ENCODE results near the gene COL12A1. TPM values are rescaled to one million over a fixed set of nuclear protein-coding genes. Genes with fewer than 3 reads are reported as not detected.

Gene COL12A1
- total RNA-seq, 1 donor from 2014 or later: 1.3 TPM

DNA sequence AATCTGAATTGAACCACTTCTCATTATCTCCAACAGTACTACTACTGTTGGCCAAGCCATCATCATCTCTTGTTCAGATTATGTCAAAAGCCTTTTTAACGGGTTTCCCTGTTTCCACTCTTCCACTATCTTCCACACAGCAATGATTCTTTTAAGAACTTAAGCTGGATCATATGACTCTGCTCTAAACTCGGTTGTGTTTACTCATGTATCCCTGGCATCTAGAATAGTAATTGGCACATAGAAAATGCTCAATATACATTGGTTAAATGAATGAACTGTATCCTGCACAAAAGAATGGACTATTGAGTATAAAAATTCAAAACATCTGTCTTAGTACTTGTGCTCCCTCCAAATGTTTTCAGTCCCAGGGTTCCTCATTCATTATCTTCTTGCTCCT, 40.5 kb upstream of the COL12A1 start:
- peaks cover 4% of the 10 kb centered on the region for H3K27me3 Mint-ChIP-seq (ENCODE audit: insufficient read depth, low read depth)
- H3K27ac Mint-ChIP-seq: no peak overlapping the region
- TF ChIP-seq, protein P1, sequence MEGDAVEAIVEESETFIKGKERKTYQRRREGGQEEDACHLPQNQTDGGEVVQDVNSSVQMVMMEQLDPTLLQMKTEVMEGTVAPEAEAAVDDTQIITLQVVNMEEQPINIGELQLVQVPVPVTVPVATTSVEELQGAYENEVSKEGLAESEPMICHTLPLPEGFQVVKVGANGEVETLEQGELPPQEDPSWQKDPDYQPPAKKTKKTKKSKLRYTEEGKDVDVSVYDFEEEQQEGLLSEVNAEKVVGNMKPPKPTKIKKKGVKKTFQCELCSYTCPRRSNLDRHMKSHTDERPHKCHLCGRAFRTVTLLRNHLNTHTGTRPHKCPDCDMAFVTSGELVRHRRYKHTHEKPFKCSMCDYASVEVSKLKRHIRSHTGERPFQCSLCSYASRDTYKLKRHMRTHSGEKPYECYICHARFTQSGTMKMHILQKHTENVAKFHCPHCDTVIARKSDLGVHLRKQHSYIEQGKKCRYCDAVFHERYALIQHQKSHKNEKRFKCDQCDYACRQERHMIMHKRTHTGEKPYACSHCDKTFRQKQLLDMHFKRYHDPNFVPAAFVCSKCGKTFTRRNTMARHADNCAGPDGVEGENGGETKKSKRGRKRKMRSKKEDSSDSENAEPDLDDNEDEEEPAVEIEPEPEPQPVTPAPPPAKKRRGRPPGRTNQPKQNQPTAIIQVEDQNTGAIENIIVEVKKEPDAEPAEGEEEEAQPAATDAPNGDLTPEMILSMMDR (IDR thresholded peaks at IDR 0.05): no peak
- no peak for TF ChIP-seq EZH2phosphoT487 (IDR thresholded peaks at IDR 0.05)
- TF ChIP-seq EZH2 (IDR thresholded peaks at IDR 0.05): no peak

GRCh38 chr6:75244063-75244584, 38.3 kb upstream of the COL12A1 start:
- Histone ChIP-seq H3K4me2 (peak overlapping the region; percentile 82), H3K27me3 (peaks cover 22% of the 10 kb centered on the region), H2AFZ (replicated peaks) (peak overlapping the region; percentile 82), H3K79me2 (ENCODE audit: low read depth) (peaks cover 40% of the 10 kb centered on the region), H3K4me1 (peaks cover 4% of the 10 kb centered on the region), H3K4me3 (peak overlapping the region; percentile 80), H3K9me3 (ENCODE audit: low read depth) (no peaks in the 10 kb centered on the region), H4K20me1 (ENCODE audit: low read depth) (peaks cover 7% of the 10 kb centered on the region), H3K27ac (no peak overlapping the region), H3K36me3 (peaks cover 13% of the 10 kb centered on the region), H3K9ac (peak overlapping the region; percentile 44), H3F3A (ENCODE audit: low read depth) (peaks cover 23% of the 10 kb centered on the region)
- peaks cover 14% of the 10 kb centered on the region for H3K36me3 Mint-ChIP-seq
- TF ChIP-seq EZH2 (IDR thresholded peaks at IDR 0.05) (no peak), EZH2phosphoT487 (IDR thresholded peaks at IDR 0.05) (no peak)
- TF ChIP-seq, protein P1 (IDR thresholded peaks at IDR 0.05): no peak
- peaks cover 19% of the 10 kb centered on the region for H3K4me1 Mint-ChIP-seq
- H3K27me3 Mint-ChIP-seq (ENCODE audit: insufficient read depth, low read depth): peaks cover 4% of the 10 kb centered on the region
- no peak for DNase-seq (ENCODE audit: low spot score)
- no peaks in the 10 kb centered on the region for H3K9me3 Mint-ChIP-seq
- H3K27ac Mint-ChIP-seq: peak overlapping the region; percentile 99
- H3K4me3 Mint-ChIP-seq: peak overlapping the region; percentile 99

More for the DNA sequence above, 40.5 kb upstream of the COL12A1 start:
- peaks cover 14% of the 10 kb centered on the region for H3K4me1 Mint-ChIP-seq
- Histone ChIP-seq H3K4me3 (no peak overlapping the region), H3K4me1 (peaks cover 4% of the 10 kb centered on the region), H4K20me1 (ENCODE audit: low read depth) (no peaks in the 10 kb centered on the region), H3F3A (ENCODE audit: low read depth) (peaks cover 25% of the 10 kb centered on the region), H2AFZ (replicated peaks) (no peak overlapping the region), H3K9me3 (ENCODE audit: low read depth) (no peaks in the 10 kb centered on the region), H3K9ac (no peak overlapping the region), H3K36me3 (peaks cover 3% of the 10 kb centered on the region), H3K27me3 (peaks cover 22% of the 10 kb centered on the region), H3K27ac (no peak overlapping the region), H3K4me2 (no peak overlapping the region), H3K79me2 (ENCODE audit: low read depth) (peaks cover 21% of the 10 kb centered on the region)
- H3K4me3 Mint-ChIP-seq: no peak overlapping the region
- peaks cover under 1% of the 10 kb centered on the region for H3K36me3 Mint-ChIP-seq
- H3K9me3 Mint-ChIP-seq: no peaks in the 10 kb centered on the region
- no peak for DNase-seq (ENCODE audit: low spot score)

DNA sequence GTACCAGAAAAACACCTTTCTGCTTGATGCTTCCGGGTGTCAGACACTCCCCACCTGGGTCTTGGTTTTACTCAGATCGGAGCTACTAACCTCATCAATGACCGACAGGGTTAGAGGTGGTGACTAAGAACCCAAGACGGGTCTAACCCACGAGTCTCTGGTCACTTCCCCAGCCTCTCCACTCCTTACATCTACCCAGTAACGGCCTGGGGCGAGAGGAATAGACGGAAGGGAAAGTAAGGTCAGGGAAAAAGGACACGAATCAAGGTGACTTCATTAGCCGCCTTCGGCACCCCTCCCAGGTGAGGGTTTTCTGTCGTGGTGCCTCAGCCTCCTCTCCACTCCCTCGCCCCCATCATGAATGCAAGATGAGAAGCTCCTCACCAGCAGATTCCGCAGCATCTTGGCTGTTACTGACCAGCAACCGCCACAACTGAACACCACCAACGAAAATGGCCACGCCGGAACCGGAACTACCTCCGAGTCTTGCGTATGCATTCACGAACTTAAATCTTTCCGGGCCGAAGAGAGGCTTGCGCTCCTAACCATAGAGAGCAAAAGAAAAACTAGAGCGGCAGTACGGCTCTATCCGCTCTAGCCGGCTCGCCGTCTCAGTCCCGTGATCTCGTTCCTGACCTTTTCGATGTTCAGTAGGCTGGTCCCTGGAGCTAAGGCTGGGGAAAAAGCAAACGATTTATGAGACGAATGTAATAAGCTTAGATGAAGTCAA, 37.6 kb upstream of the COL12A1 start, which contains the start of gene COX7A2:
TSS of gene COX7A2 (minus strand) at position 469 of the 730 bp plus-strand sequence. CDS start at position 402, 67 bp downstream.
- peaks cover 19% of the 10 kb centered on the region for H3K4me1 Mint-ChIP-seq
- peaks cover 14% of the 10 kb centered on the region for H3K36me3 Mint-ChIP-seq
- no peaks in the 10 kb centered on the region for H3K9me3 Mint-ChIP-seq
- H3F3A ChIP-seq (ENCODE audit: low read depth): peaks cover 28% of the 10 kb centered on the region
- peak within 1 kb of the TSS; percentile 80 for H3K4me3 ChIP-seq
- H3K9ac ChIP-seq: peak within 1 kb of the TSS; percentile 78
- H2AFZ ChIP-seq (replicated peaks): peak within 1 kb of the TSS; percentile 82
- peak within 1 kb of the TSS; percentile 77 for H3K27ac ChIP-seq
- TF ChIP-seq, protein P1 (IDR thresholded peaks at IDR 0.05): no peak
- TF ChIP-seq EZH2phosphoT487 (IDR thresholded peaks at IDR 0.05) (no peak), EZH2 (IDR thresholded peaks at IDR 0.05) (no peak)
- H3K4me1 ChIP-seq: peaks cover 4% of the 10 kb centered on the region
- peaks cover 22% of the 10 kb centered on the region for H3K27me3 ChIP-seq
- H3K4me2 ChIP-seq: peak within 1 kb of the TSS; percentile 82
- peaks cover 40% of the 10 kb centered on the region for H3K79me2 ChIP-seq (ENCODE audit: low read depth)
- H3K9me3 ChIP-seq (ENCODE audit: low read depth): no peaks in the 10 kb centered on the region
- H3K27ac Mint-ChIP-seq: peak within 1 kb of the TSS; percentile 99
- peaks cover 7% of the 10 kb centered on the region for H4K20me1 ChIP-seq (ENCODE audit: low read depth)
- peak within 1 kb of the TSS; percentile 99 for H3K4me3 Mint-ChIP-seq
- peaks cover 4% of the 10 kb centered on the region for H3K27me3 Mint-ChIP-seq (ENCODE audit: insufficient read depth, low read depth)
- peak; percentile 96 for DNase-seq (ENCODE audit: low spot score)
- H3K36me3 ChIP-seq: peaks cover 13% of the 10 kb centered on the region
